ENCODE measurements around the gene RALB.
A peak's percentile ranks its signal among the peaks of the same experiment; 100 is the strongest.

The RALB gene

GRCh38 chr2:120262761-120263428, 10.2 kb downstream of the RALB start:
- no peak for DNase-seq (ENCODE audit: low read depth in 2 of 2)

GRCh38 chr2:120265006-120265405, 12.4 kb downstream of the RALB start:
- DNase-seq (ENCODE audit: low read depth in 2 of 2), result no peak

GRCh38 chr2:120267348-120267747, 14.7 kb downstream of the RALB start:
- DNase-seq (ENCODE audit: low read depth in 2 of 2), result no peak

GRCh38 chr2:120269076-120269744, 16.6 kb downstream of the RALB start:
- DNase-seq (ENCODE audit: low read depth in 2 of 2), result no peak

- no peak for DNase-seq (ENCODE audit: low read depth in 2 of 2)
These were observed 17.2 kb downstream of the RALB start for GRCh38 chr2:120269816-120270215.

- no peak for DNase-seq (ENCODE audit: low read depth in 2 of 2)
These were observed 19.2 kb downstream of the RALB start for GRCh38 chr2:120271711-120272379.

GRCh38 chr2:120272763-120273481, 20.3 kb downstream of the RALB start:
- DNase-seq (ENCODE audit: low read depth in 2 of 2), result no peak

GRCh38 chr2:120275617-120276400, 23.2 kb downstream of the RALB start:
- DNase-seq (ENCODE audit: low read depth in 2 of 2), result no peak

- DNase-seq (ENCODE audit: low read depth in 2 of 2), result no peak
These were observed 25.0 kb downstream of the RALB start for GRCh38 chr2:120277505-120278205.

- no peak for DNase-seq (ENCODE audit: low read depth in 2 of 2)
These were observed 26.2 kb downstream of the RALB start for GRCh38 chr2:120278901-120279300.

- no peak for DNase-seq (ENCODE audit: low read depth in 2 of 2)
These were observed 27.1 kb downstream of the RALB start for GRCh38 chr2:120279708-120280107.

- DNase-seq (ENCODE audit: low read depth in 2 of 2), result no peak
These were observed 31.0 kb downstream of the RALB start for GRCh38 chr2:120283649-120284048.

GRCh38 chr2:120285056-120285455, 32.4 kb downstream of the RALB start:
- no peak for DNase-seq (ENCODE audit: low read depth in 2 of 2)

GRCh38 chr2:120287183-120288015, 34.7 kb downstream of the RALB start:
- peak in 1 of 2 experiments; percentile 20 for DNase-seq (ENCODE audit: low read depth in 2 of 2)

GRCh38 chr2:120288016-120288373, 35.3 kb downstream of the RALB start:
- DNase-seq (ENCODE audit: low read depth in 2 of 2), result no peak

GRCh38 chr2:120289221-120289906, 36.7 kb downstream of the RALB start:
- no peak for DNase-seq (ENCODE audit: low read depth in 2 of 2)

- DNase-seq (ENCODE audit: low read depth in 2 of 2), result no peak
These were observed 38.1 kb downstream of the RALB start for GRCh38 chr2:120290737-120291136.

- DNase-seq (ENCODE audit: low read depth in 2 of 2), result no peak
These were observed 39.0 kb downstream of the RALB start for GRCh38 chr2:120291401-120292311.
